ENCODE data around the gene VAMP4. TPM values are rescaled to one million over a fixed set of nuclear protein-coding genes. Genes with fewer than 3 reads are reported as not detected.
"Not testable (repeated sequence)": the region's sequence is repeated elsewhere in the genome, so short reads cannot be mapped to it uniquely, and the experiment has no call there.

VAMP4 gene
- total RNA-seq, 1 donor from 2014 or later = 10.4 TPM

DNA sequence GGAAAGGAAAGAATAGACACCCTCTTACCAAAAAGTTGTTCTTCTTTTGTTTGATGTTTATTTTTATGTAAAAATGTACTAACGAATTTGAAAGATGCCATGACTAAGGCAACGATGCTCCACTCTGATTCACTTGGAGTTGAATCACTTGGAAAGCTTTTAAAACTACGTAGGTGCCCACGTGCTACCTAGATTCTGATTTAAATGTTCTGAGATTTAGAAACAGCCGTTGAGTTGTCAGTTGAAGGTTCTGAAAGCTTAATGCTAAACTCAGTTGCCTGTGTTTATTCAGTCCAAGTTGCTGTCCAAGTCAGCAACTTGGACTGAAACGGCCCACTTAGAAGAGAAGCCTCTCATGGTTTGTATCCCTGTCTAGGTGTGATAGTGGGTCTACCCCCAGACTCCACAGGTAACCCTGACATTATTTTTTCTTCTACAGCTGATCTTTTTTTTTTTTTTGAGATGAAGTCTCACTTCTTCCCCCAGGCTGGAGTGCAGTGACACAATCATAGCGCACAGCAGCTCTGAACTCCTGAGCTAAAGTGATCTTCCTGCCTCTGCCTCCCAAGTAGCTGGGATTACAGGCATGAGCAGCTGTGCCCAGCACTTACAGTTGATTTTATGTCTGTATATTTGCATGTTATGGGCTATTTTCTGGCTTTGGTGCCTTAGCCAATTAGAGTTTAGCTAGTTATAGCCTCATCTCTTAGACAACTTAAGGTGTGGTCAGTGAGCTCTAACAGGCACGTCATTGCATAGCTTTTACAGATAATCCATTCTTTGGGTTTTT is 1.4 kb upstream of the VAMP4 start:
- H3K4me1 Mint-ChIP-seq (ENCODE audit: low read depth) = peaks cover 52% of the 10 kb centered on the region
- H3K27ac Mint-ChIP-seq = peak overlapping the region; percentile 100
- peaks cover 7% of the 10 kb centered on the region for H3K36me3 Mint-ChIP-seq (ENCODE audit: low read depth)
- no peaks in the 10 kb centered on the region for H3K9me3 Mint-ChIP-seq
- H3K4me3 Mint-ChIP-seq = peak overlapping the region; percentile 99
- H3K27me3 Mint-ChIP-seq (ENCODE audit: insufficient read depth) = no peaks in the 10 kb centered on the region
- DNase-seq (ENCODE audit: low spot score) = no peak
- intact Hi-C loops (cut with micrococcal nuclease) = loop anchor here (2.0 to 5.0 kb wide), 5 partner anchors 74 to 1851 kb away; partner anchors contain the start of genes GORAB and SCYL3

DNA sequence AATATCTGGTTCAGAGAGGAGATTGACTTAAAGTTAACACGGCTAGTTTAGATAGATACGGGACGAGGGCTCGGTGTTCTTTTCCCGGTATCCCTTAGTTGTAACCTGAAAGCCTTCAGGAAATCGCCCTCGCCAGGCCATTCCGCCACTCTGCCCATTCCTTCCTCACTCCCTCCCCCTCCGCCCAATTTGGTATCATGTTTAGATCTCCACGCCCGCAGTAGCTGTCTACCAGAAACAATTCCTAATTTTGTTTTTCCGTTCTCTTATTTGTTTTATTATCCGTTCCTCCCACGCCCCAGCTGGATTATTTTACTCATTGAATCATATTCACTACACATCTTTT is 685 bp upstream of the VAMP4 start:
- DNase-seq (ENCODE audit: low spot score) = peak; percentile 8
- Mint-ChIP-seq H3K27ac (peak overlapping the region; percentile 100), H3K9me3 (no peaks in the 10 kb centered on the region), H3K4me1 (ENCODE audit: low read depth) (peaks cover 54% of the 10 kb centered on the region), H3K36me3 (ENCODE audit: low read depth) (peaks cover 8% of the 10 kb centered on the region), H3K27me3 (ENCODE audit: insufficient read depth) (no peaks in the 10 kb centered on the region), H3K4me3 (peak overlapping the region; percentile 99)
- intact Hi-C loops (cut with micrococcal nuclease) = loop anchor here (1.0 to 5.0 kb wide), 10 partner anchors 39 to 1850 kb away; partner anchors contain the start of genes DNM3, GORAB, METTL13 and SCYL3

DNA sequence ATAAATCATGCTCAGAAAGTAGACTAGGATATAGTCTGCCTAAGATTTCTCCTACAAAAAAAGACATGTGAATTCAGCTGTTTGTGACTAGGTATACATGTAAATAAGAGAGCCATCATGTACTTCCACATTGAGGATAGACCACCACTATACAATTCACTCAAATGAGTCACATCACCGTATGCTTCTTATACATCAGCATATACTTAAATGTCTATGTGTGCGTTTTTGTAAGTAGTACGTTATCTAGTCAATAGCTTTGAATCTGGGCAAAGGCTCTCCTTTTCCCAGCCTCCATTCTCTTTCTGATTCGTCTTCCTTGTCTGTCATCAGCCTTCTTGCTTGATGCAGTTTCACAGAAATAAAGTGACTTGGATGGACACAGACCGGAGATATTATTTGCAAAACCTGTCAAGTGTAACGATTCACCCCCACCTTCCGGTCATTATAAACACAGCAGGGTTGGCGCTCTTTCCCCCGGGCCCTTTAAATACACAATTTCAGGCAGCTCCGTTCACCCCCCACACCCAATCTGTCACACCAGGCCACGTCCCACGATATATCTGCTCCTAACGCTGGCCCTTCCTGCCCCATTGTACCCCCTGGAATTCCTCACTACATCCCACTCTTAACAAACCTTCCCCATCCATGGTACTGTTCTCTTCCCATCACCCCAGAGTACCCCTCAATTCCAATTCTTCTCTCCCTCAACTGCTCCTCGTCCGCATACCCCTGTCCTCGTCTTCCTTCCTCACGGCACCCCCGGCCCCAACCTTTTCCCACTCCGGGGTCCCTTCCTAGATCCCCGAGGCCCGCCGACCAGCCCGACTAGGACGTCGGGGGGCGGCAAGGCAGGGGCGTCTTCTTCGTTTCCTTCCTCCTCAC is 636 bp downstream of the VAMP4 start:
- intact Hi-C loops (cut with micrococcal nuclease) = loop anchor here (1.0 to 5.0 kb wide), 5 partner anchors 96 to 1849 kb away; partner anchors contain the start of genes GORAB and SCYL3
- peak overlapping the region; percentile 100 for H3K27ac Mint-ChIP-seq
- no peaks in the 10 kb centered on the region for H3K9me3 Mint-ChIP-seq
- H3K4me3 Mint-ChIP-seq = peak overlapping the region; percentile 99
- peaks cover 60% of the 10 kb centered on the region for H3K4me1 Mint-ChIP-seq (ENCODE audit: low read depth)
- H3K27me3 Mint-ChIP-seq (ENCODE audit: insufficient read depth) = no peaks in the 10 kb centered on the region
- H3K36me3 Mint-ChIP-seq (ENCODE audit: low read depth) = peaks cover 18% of the 10 kb centered on the region
- peak; percentile 31 for DNase-seq (ENCODE audit: low spot score)

DNA sequence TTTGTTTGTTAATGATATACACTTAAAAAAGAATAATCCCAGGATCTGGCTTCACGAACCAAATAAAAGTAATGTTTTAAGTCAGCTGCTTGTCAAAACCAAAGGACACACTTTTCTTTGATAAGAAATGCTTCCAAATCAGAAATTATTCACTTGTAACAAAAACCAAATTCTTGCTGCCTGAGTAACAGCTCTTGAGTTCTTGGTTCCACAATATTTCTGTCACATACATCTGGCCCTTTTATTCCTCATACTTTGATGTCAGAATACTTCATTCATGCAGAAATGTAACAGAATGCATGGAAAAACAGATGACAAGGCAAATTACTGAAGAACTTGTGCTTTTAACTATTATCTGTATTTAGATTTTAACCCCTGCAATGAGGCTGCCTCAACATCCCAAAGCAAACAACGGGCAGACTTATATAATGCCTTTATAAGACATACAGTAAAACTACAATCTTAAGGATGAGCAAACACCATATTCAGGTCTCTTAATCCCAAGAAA is 1.5 kb downstream of the VAMP4 start:
- Mint-ChIP-seq H3K36me3 (ENCODE audit: low read depth) (peaks cover 22% of the 10 kb centered on the region), H3K4me3 (peak overlapping the region; percentile 99), H3K27me3 (ENCODE audit: insufficient read depth) (no peaks in the 10 kb centered on the region), H3K9me3 (no peaks in the 10 kb centered on the region), H3K27ac (peak overlapping the region; percentile 100), H3K4me1 (ENCODE audit: low read depth) (peaks cover 62% of the 10 kb centered on the region)
- intact Hi-C loops (cut with micrococcal nuclease) = loop anchor here (5.0 kb wide), 4 partner anchors 158 to 1848 kb away; partner anchors contain the start of genes GORAB and SCYL3
- DNase-seq (ENCODE audit: low spot score) = no peak

DNA sequence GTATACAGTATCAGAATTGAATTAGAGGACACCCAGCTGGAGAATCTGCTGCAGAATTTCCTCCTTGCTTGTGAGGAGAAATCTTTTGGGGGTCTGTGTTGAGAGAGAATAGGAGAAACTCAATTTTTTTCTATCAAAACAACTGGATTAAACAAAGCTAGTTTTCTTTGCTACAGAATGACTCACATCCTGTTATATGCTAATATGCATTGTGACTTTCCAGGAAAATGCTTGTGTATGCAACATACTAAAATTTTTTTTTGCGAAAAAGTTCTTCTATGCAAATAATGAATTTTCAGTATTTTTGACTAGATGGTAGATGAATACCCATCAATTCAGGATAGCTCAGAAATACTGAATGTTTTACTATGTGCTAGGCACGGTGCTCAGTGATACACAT is 2.2 kb downstream of the VAMP4 start:
- DNase-seq (ENCODE audit: low spot score) = no peak
- peak overlapping the region; percentile 100 for H3K27ac Mint-ChIP-seq
- H3K27me3 Mint-ChIP-seq (ENCODE audit: insufficient read depth) = no peaks in the 10 kb centered on the region
- intact Hi-C loops (cut with micrococcal nuclease) = loop anchor here (5.0 kb wide), 4 partner anchors 157 to 1847 kb away; partner anchors contain the start of genes GORAB and SCYL3
- H3K4me1 Mint-ChIP-seq (ENCODE audit: low read depth) = peaks cover 65% of the 10 kb centered on the region
- H3K4me3 Mint-ChIP-seq = peak overlapping the region; percentile 99
- H3K36me3 Mint-ChIP-seq (ENCODE audit: low read depth) = peaks cover 25% of the 10 kb centered on the region
- no peaks in the 10 kb centered on the region for H3K9me3 Mint-ChIP-seq

DNA sequence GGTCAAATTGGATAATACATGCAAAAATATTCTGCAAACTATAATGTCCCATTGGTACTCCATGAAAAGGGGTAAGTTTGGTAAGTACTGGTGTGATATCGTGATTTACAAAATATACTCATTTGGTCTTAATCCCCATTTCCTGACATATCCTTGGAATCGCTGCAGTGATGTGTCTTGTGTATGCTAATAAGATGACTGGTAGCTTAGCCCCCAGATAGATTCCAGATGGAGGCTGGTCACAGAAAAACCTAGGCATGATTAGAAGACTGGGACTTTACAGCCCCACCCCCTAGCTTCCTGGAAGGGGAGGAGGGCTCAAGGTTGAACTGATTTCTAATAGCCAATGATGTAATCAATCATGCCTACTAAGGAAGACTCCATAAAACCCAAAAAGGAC is 3.0 kb downstream of the VAMP4 start:
- DNase-seq (ENCODE audit: low spot score) = no peak
- Mint-ChIP-seq H3K27me3 (ENCODE audit: insufficient read depth) (no peaks in the 10 kb centered on the region), H3K4me1 (ENCODE audit: low read depth) (peaks cover 61% of the 10 kb centered on the region), H3K4me3 (peak overlapping the region; percentile 99), H3K27ac (peak overlapping the region; percentile 100), H3K9me3 (no peaks in the 10 kb centered on the region), H3K36me3 (ENCODE audit: low read depth) (peaks cover 25% of the 10 kb centered on the region)
- intact Hi-C loops (cut with micrococcal nuclease) = no loop called here

DNA sequence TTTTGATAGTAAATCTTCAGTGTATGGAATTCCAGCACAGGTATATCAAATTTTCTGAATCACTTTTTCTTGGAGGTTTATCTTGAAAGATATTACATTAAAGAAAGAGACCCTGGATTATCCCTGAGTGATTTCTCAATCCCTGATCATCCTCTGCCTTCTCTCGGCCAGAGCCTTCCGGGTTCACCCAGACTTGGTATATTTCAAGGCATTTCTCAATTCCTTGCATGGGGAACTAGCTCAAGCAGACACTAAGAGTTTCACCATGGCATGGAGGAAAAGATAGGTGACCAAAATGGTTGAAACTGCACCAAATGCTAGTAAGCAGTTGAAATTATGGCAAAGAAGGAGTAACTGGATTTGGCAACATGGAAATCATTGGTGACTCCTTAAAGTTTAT is 5.7 kb downstream of the VAMP4 start:
- Mint-ChIP-seq H3K27ac (no peak overlapping the region), H3K27me3 (ENCODE audit: insufficient read depth) (no peaks in the 10 kb centered on the region), H3K4me1 (ENCODE audit: low read depth) (peaks cover 43% of the 10 kb centered on the region), H3K36me3 (ENCODE audit: low read depth) (peaks cover 28% of the 10 kb centered on the region), H3K4me3 (no peak overlapping the region), H3K9me3 (no peaks in the 10 kb centered on the region)
- DNase-seq (ENCODE audit: low spot score) = no peak
- intact Hi-C loops (cut with micrococcal nuclease) = no loop called here

DNA sequence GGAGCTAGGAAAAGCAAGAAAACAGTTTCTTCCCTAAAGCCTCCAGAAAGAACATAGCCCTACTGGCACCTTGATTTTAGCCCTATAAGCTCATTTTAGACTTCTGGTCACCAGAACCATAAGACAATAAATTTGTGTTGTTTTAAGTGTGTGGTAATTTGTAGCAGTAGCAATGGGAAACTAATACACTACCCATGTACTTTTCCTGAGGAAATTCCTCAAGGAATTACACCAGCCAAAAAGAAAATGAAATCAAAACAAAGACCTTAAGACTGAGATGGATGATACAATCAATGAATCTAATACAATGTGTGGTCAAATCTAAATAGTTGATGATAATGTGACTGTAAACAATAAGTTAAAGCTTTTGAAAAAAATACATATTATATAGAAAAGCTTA is 11.8 kb downstream of the VAMP4 start:
- peaks cover 35% of the 10 kb centered on the region for H3K36me3 Mint-ChIP-seq (ENCODE audit: low read depth)
- peaks cover 7% of the 10 kb centered on the region for H3K4me1 Mint-ChIP-seq (ENCODE audit: low read depth)
- H3K27me3 Mint-ChIP-seq (ENCODE audit: insufficient read depth) = no peaks in the 10 kb centered on the region
- intact Hi-C loops (cut with micrococcal nuclease) = no loop called here
- H3K9me3 Mint-ChIP-seq = peaks cover under 1% of the 10 kb centered on the region
- H3K27ac Mint-ChIP-seq = no peak overlapping the region
- H3K4me3 Mint-ChIP-seq = no peak overlapping the region
- DNase-seq (ENCODE audit: low spot score) = no peak

DNA sequence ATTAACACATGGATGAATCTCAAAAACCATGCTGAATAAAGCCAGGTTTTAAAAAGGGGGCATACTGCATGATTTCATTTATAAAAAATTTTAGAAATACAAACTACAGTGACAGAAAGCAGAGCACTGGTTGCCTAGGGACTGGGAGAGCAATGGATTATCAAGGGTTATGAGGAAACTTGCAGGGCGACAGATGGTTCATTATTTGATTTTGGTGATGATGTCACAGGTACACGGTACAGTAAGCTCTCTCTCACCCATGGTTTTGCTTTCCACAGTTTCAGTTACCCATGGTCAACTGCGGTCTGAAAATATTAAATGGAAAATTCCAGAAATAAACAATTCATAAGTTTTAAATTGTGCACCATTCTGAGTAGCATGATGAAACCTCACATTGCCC is 14.1 kb downstream of the VAMP4 start:
- no peak overlapping the region for H3K4me3 Mint-ChIP-seq
- H3K36me3 Mint-ChIP-seq (ENCODE audit: low read depth) = peaks cover 43% of the 10 kb centered on the region
- DNase-seq (ENCODE audit: low spot score) = no peak
- H3K4me1 Mint-ChIP-seq (ENCODE audit: low read depth) = peaks cover 7% of the 10 kb centered on the region
- H3K27me3 Mint-ChIP-seq (ENCODE audit: insufficient read depth) = no peaks in the 10 kb centered on the region
- H3K9me3 Mint-ChIP-seq = peaks cover 15% of the 10 kb centered on the region
- intact Hi-C loops (cut with micrococcal nuclease) = no loop called here
- no peak overlapping the region for H3K27ac Mint-ChIP-seq

DNA sequence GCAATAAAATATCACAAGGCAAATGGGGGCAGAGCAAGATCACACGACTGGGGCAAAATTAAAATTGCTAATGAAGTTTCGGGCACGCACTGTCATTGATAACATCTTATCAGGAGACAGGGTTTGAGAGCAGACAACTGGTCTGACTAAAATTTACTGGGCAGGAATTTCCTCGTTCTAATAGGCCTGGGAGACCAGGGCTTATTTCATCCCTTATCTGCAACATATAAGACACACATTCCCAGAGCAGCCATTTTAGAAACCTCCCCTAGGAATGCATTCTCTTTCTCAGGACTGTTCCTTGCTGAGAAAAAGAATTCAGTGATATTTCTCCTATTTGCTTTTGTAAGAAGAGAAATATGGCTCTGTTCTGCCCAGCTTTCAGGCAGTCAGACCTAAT is 18.7 kb downstream of the VAMP4 start:
- DNase-seq (ENCODE audit: low spot score); H3K4me3 Mint-ChIP-seq; H3K4me1 Mint-ChIP-seq (ENCODE audit: low read depth); intact Hi-C loops (cut with micrococcal nuclease); H3K27ac Mint-ChIP-seq; H3K27me3 Mint-ChIP-seq (ENCODE audit: insufficient read depth): not testable (repeated sequence)
- H3K36me3 Mint-ChIP-seq (ENCODE audit: low read depth) = peaks cover 44% of the 10 kb centered on the region
- H3K9me3 Mint-ChIP-seq = peaks cover 19% of the 10 kb centered on the region

DNA sequence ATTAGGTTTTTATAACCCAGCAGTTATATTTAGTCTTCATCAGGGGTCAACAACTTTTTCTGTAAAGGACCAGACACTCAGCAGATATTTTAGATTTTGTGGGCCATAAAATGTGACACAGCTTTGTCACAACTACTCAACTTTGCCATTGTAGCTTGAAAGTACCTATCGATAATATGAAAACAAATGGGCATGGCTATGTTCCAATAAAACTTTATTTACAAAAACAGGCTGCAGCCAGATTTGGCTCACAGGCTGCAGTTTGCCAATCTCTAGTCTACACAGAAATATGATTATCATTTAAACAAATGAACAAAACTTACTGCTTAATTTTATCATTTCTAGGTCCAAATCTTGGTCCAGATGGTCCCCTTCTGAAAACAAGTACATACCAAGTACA is 23.0 kb downstream of the VAMP4 start:
- no peak overlapping the region for H3K4me3 Mint-ChIP-seq
- intact Hi-C loops (cut with micrococcal nuclease) = loop anchor here (5.0 kb wide), 1 partner anchor 62 kb away; no protein-coding TSS in a partner anchor
- H3K9me3 Mint-ChIP-seq = peaks cover 14% of the 10 kb centered on the region
- no peaks in the 10 kb centered on the region for H3K4me1 Mint-ChIP-seq (ENCODE audit: low read depth)
- H3K27me3 Mint-ChIP-seq (ENCODE audit: insufficient read depth) = no peaks in the 10 kb centered on the region
- peaks cover 21% of the 10 kb centered on the region for H3K36me3 Mint-ChIP-seq (ENCODE audit: low read depth)
- no peak for DNase-seq (ENCODE audit: low spot score)
- no peak overlapping the region for H3K27ac Mint-ChIP-seq

DNA sequence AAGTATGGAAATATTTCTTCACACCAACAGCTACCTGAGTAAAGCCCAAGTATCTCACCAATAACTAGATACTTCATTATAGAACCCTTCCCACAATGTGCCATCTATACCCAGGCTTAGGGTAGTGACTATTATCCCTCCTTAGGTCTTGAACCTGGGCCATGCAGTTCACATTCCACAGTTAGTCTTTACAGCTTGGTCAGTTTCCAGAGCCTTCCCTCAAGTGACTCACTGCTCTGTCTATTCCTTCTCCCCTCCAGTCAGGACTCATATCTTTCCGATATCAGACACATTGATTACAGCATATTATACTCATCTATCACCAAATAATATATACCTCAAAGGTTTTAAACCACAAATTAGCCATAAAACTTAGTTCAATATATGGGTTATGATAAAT is 23.6 kb downstream of the VAMP4 start:
- H3K27me3 Mint-ChIP-seq (ENCODE audit: insufficient read depth) = no peaks in the 10 kb centered on the region
- intact Hi-C loops (cut with micrococcal nuclease) = loop anchor here (5.0 kb wide), 1 partner anchor 61 kb away; no protein-coding TSS in a partner anchor
- peaks cover 15% of the 10 kb centered on the region for H3K36me3 Mint-ChIP-seq (ENCODE audit: low read depth)
- H3K4me1 Mint-ChIP-seq (ENCODE audit: low read depth) = no peaks in the 10 kb centered on the region
- no peak for DNase-seq (ENCODE audit: low spot score)
- H3K4me3 Mint-ChIP-seq = no peak overlapping the region
- no peak overlapping the region for H3K27ac Mint-ChIP-seq
- H3K9me3 Mint-ChIP-seq = peaks cover 8% of the 10 kb centered on the region

Data from activated T-helper 1 cell treated with anti-CD3 and anti-CD28 coated beads, Interleukin-12 subunit alpha, Interleukin-12 subunit beta, Interleukin-2, Interleukin-4 antibody, amounts not matched to agents 30 ng/mL and 10 ng/mL and 1 ng/mL, durations not matched to agents 14 hours and 24 hours and 36 hours (primary cell).